ENCODE measurements around the gene SRCIN1. TPM values are rescaled to one million over a fixed set of nuclear protein-coding genes. Genes with fewer than 3 reads are reported as not detected.
A peak's percentile ranks its signal among the peaks of the same experiment; 100 is the strongest.

Gene SRCIN1
- total RNA-seq, 4 donors from 2014 or later: 1.8 to 8.8 (median 5.2) TPM

DNA sequence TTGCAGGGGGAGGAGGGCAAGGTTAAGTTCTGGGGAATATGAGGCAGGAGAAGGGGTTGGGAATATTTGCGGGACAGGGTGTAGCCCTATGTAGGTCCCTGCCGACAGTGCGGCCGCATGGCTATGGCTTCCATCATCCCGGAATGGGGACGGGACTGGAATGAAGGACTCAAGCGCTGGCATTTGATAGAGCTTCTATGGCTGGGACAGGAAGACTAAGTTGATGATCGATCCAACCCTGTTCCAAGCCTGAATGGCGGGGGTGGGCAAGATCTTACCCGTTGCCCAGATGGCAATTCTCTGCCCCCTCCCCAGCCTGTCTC is 47.1 kb downstream of the SRCIN1 start:
- H3K4me3 ChIP-seq: peak overlapping the region in 3 of 4 donors; percentile 18 to 46 (median 28)
- DNase-seq: no peak
- intact Hi-C loops (cut with DNase I; ENCODE audit: low total_unique reads) (loop anchor here (2.0 kb wide), 1 partner anchor 108 kb away; no protein-coding TSS in a partner anchor), in situ Hi-C loops (cut with MboI; ENCODE audit: low pct_ligation_motif_present in 1 of 4, low pct_unique_long_range_greater_than_20kb in 1 of 4, low sequenced_read_pairs in 3 of 4) (loop anchor here in 2 of 4 donors (10.0 to 25.0 kb wide), 2 partner anchors 104 to 106 kb away; partner anchors contain the start of gene EPOP (in 1 of the 2))
- peaks cover 44% of the 10 kb centered on the region for H3K27me3 ChIP-seq
- H3K4me1 ChIP-seq: peaks cover 9 to 30% (median 28%) of the 10 kb centered on the region in 4 donors
- no peak for TF ChIP-seq POLR2AphosphoS5 (IDR thresholded peaks at IDR 0.05)
- TF ChIP-seq POLR2A (IDR thresholded peaks at IDR 0.05): no peak
- no peak for TF ChIP-seq EP300 (IDR thresholded peaks at IDR 0.05; ENCODE audit: low read depth)
- TF ChIP-seq, protein P1, sequence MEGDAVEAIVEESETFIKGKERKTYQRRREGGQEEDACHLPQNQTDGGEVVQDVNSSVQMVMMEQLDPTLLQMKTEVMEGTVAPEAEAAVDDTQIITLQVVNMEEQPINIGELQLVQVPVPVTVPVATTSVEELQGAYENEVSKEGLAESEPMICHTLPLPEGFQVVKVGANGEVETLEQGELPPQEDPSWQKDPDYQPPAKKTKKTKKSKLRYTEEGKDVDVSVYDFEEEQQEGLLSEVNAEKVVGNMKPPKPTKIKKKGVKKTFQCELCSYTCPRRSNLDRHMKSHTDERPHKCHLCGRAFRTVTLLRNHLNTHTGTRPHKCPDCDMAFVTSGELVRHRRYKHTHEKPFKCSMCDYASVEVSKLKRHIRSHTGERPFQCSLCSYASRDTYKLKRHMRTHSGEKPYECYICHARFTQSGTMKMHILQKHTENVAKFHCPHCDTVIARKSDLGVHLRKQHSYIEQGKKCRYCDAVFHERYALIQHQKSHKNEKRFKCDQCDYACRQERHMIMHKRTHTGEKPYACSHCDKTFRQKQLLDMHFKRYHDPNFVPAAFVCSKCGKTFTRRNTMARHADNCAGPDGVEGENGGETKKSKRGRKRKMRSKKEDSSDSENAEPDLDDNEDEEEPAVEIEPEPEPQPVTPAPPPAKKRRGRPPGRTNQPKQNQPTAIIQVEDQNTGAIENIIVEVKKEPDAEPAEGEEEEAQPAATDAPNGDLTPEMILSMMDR (IDR thresholded peaks at IDR 0.05): no peak
- H3K27ac ChIP-seq: peak overlapping the region in 1 of 4 donors; percentile 45
- no peaks in the 10 kb centered on the region for H3K9me3 ChIP-seq
- WGBS, 2 donors (ENCODE audit: low coverage in 1 of 2): 4 to 14% methylated on average over 5 to 10 of the region's 10 CpGs
- no peaks in the 10 kb centered on the region for H3K36me3 ChIP-seq

DNA sequence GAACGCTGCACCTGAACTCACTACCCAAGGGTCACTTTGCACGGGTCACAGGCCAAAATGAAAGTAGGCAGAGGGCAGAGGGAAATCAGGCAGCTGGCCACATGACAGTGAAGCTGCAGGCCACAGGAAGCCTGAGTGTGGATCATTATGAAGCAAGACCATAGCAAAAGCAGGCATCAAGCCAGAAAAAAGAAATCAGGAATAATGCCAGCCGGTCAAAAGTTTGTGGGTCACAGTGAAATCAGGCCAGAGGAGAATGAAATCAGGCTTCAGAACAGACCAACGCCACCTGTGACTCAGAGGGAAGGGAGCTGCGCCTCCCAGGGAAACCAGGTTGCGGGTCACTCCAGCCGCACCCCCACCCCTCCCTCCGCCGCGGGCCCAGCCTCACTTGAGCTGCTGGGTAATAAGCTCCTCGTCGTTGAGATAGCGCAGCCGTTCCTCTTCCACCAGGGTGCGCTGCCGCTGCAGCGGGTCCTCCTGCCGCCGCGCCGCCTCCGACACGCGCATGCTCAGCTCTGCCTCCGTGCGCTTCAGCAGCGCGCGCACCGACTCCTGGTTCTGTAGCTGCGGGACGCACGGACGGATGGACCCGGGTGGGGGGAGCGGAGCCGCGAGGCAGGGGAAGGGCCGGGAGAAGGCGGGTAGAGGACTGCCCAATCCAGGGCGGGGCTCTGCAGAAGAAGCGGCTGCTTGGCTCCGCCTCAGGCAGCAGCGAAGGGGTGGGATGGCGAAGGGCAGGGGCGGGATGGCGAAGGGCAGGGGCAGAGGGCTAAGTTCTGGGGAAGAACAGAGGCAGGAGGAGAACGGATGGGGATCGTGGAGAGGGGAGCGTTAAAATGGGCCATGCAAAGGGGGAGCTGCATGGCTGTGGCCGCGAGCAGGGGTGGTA is 47.7 kb downstream of the SRCIN1 start:
- no peaks in the 10 kb centered on the region for H3K36me3 ChIP-seq
- 3 to 10% methylated on average over 9 to 31 of the region's 52 CpGs for WGBS, 2 donors (ENCODE audit: low coverage in 1 of 2)
- peaks cover 9 to 30% (median 26%) of the 10 kb centered on the region in 4 donors for H3K4me1 ChIP-seq
- DNase-seq: peak; percentile 95
- H3K27ac ChIP-seq: peak overlapping the region in 3 of 4 donors; percentile 3 to 45 (median 31)
- TF ChIP-seq POLR2AphosphoS5 (IDR thresholded peaks at IDR 0.05) (peak in 1 of 3 donors; percentile 15), EP300 (IDR thresholded peaks at IDR 0.05; ENCODE audit: low read depth) (no peak), POLR2A (IDR thresholded peaks at IDR 0.05) (no peak)
- TF ChIP-seq, protein P1 (IDR thresholded peaks at IDR 0.05): peak; percentile 86 to 94 (median 88)
- H3K9me3 ChIP-seq: no peaks in the 10 kb centered on the region
- in situ Hi-C loops (cut with MboI; ENCODE audit: low pct_ligation_motif_present in 1 of 4, low pct_unique_long_range_greater_than_20kb in 1 of 4, low sequenced_read_pairs in 3 of 4): loop anchor here in 2 of 4 donors (10.0 to 25.0 kb wide), 2 partner anchors 104 to 107 kb away; partner anchors contain the start of gene EPOP (in 1 of the 2)
- H3K27me3 ChIP-seq: peaks cover 40% of the 10 kb centered on the region
- H3K4me3 ChIP-seq: peak overlapping the region in 3 of 4 donors; percentile 18 to 46 (median 28)
- intact Hi-C loops (cut with DNase I; ENCODE audit: low total_unique reads): loop anchor here (2.0 kb wide), 1 partner anchor 109 kb away; no protein-coding TSS in a partner anchor

- Histone ChIP-seq H3K4me3 (peak overlapping the region in 1 of 4 donors; percentile 46), H3K27me3 (peaks cover 33% of the 10 kb centered on the region), H3K27ac (peak overlapping the region in 1 of 4 donors; percentile 31), H3K9me3 (no peaks in the 10 kb centered on the region), H3K4me1 (peaks cover 9 to 30% (median 26%) of the 10 kb centered on the region in 4 donors), H3K36me3 (no peaks in the 10 kb centered on the region)
- intact Hi-C loops (cut with DNase I; ENCODE audit: low total_unique reads) (no loop called here), in situ Hi-C loops (cut with MboI; ENCODE audit: low pct_ligation_motif_present in 1 of 4, low pct_unique_long_range_greater_than_20kb in 1 of 4, low sequenced_read_pairs in 3 of 4) (loop anchor here in 2 of 4 donors (10.0 to 25.0 kb wide), 2 partner anchors 105 to 107 kb away; partner anchors contain the start of gene EPOP (in 1 of the 2))
- WGBS, 2 donors (ENCODE audit: low coverage in 1 of 2): 65% methylated on average over 6 of the region's 6 CpGs; no CpG with 5 or more reads in 1 of the 2 donors
- no peak for DNase-seq
- TF ChIP-seq, protein P1 (IDR thresholded peaks at IDR 0.05): no peak
- no peak for TF ChIP-seq POLR2A (IDR thresholded peaks at IDR 0.05)
- TF ChIP-seq POLR2AphosphoS5 (IDR thresholded peaks at IDR 0.05): no peak
- TF ChIP-seq EP300 (IDR thresholded peaks at IDR 0.05; ENCODE audit: low read depth): no peak
These were observed 48.4 kb downstream of the SRCIN1 start for GRCh38 chr17:38557396-38557795.

GRCh38 chr17:38556239-38556638 is 49.5 kb downstream of the SRCIN1 start:
- Histone ChIP-seq H3K9me3 (no peaks in the 10 kb centered on the region), H3K4me3 (no peak overlapping the region), H3K27me3 (peaks cover 22% of the 10 kb centered on the region), H3K36me3 (no peaks in the 10 kb centered on the region), H3K27ac (no peak overlapping the region), H3K4me1 (peaks cover 9 to 30% (median 26%) of the 10 kb centered on the region in 4 donors)
- TF ChIP-seq POLR2A (IDR thresholded peaks at IDR 0.05) (no peak), POLR2AphosphoS5 (IDR thresholded peaks at IDR 0.05) (no peak), EP300 (IDR thresholded peaks at IDR 0.05; ENCODE audit: low read depth) (no peak)
- TF ChIP-seq, protein P1 (IDR thresholded peaks at IDR 0.05): no peak
- intact Hi-C loops (cut with DNase I; ENCODE audit: low total_unique reads) (no loop called here), in situ Hi-C loops (cut with MboI; ENCODE audit: low pct_ligation_motif_present in 1 of 4, low pct_unique_long_range_greater_than_20kb in 1 of 4, low sequenced_read_pairs in 3 of 4) (loop anchor here in 2 of 4 donors (10.0 to 25.0 kb wide), 2 partner anchors 106 to 109 kb away; partner anchors contain the start of gene EPOP (in 1 of the 2))
- 80 to 82% methylated on average over 2 to 6 of the region's 6 CpGs for WGBS, 2 donors (ENCODE audit: low coverage in 1 of 2)
- DNase-seq: no peak
